Rectal smooth muscle tissue (tissue), 1 donor: ENCODE data around the gene SLC22A14.
"Not testable (repeated sequence)": the region's sequence is repeated elsewhere in the genome, so short reads cannot be mapped to it uniquely, and the experiment has no call there.

Source experiments
- H3K27ac ChIP-seq: one replicate; pipeline ENCODE4 v1.7.0; 2013; ENCODE audit warnings: low read depth, low read length, inconsistent platforms
- H3K27me3 ChIP-seq: one replicate; pipeline ENCODE4 v1.7.0; 2013; ENCODE audit warnings: low read length; ENCODE audit not compliant: control insufficient read depth, insufficient read depth
- H3K36me3 ChIP-seq: one replicate; pipeline ENCODE4 v1.7.0; 2013; ENCODE audit warnings: low read length; ENCODE audit not compliant: control insufficient read depth, insufficient read depth
- H3K4me1 ChIP-seq: one replicate; pipeline ENCODE4 v1.7.0; 2013; ENCODE audit warnings: low read length; ENCODE audit not compliant: control insufficient read depth, insufficient read depth
- H3K4me3 ChIP-seq: one replicate; pipeline ENCODE4 v1.7.0; 2013; ENCODE audit warnings: low read length
- H3K9ac ChIP-seq: one replicate; pipeline ENCODE4 v1.7.0; 2013; ENCODE audit warnings: low read length

SLC22A14 gene

DNA sequence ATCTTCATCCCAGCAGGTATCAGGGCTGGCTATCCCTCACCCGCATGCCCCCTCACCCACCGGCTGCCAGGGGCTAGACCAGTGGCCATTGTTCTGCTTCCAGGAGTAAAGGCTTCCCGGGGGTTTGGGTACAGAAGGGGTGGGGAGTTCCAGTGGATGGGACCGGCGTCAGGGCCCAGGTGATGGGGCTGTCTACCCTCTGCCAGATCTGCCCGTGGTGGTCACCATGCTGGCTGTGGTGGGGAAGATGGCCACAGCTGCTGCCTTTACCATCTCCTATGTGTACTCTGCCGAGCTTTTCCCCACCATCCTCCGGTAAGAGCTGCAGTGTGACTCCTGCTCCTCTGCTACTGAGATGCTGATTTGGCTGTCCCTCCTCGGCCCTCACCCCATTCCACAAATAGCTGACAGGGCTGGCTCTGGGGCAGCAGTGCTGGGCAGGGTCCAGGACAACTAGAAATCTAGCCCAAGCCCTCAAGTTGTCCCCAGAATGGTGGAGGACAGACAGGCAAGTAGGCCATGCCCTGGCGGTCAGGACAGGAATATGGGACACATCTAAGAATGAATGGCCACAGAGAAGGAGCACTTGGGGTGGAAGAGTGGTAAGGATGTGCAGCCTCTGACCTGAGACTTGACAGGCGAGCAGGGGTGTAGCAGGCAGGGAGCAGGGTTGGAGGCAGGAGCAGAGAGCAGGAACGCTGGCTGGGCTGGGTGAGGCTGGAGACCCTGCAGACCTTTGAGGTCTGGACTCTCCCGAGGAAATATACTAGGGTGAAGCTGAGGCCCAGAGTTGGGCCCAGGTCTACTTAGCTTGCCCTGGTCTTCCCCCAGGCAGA is 5.8 kb upstream of the SLC22A14 start:
- Histone ChIP-seq H3K36me3 (no peaks in the 10 kb centered on the region), H3K4me3 (no peak overlapping the region), H3K4me1 (no peaks in the 10 kb centered on the region), H3K9ac (no peak overlapping the region), H3K27ac (no peak overlapping the region), H3K27me3 (no peaks in the 10 kb centered on the region)

DNA sequence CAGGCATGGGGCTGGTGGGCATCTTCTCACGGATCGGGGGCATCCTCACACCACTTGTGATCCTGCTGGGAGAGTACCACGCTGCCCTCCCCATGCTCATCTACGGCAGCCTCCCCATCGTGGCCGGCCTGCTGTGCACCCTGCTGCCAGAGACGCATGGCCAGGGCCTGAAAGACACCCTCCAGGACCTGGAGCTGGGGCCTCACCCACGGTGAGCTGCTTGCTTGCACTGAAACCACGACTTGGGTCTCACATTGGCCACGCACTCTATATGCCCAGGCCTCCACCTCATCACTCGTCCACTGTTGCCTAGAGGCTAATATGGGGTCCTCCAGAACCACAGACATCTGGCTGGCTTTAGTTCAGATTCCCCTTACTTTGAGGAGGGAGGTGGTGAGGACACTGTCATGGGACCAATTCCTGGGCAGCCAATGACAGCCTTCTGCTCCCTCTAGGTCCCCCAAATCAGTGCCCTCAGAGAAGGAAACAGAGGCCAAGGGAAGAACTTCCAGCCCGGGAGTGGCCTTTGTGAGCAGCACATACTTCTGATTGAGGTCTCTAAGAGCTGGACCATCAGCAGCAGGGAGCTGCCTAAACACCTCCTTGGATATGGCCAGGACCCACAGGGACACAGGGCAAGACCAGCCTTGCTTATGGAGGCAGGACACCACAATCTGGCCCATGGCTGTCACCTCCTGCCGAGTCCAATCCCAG is 5.0 kb upstream of the SLC22A14 start:
- H3K9ac ChIP-seq, result no peak overlapping the region

DNA sequence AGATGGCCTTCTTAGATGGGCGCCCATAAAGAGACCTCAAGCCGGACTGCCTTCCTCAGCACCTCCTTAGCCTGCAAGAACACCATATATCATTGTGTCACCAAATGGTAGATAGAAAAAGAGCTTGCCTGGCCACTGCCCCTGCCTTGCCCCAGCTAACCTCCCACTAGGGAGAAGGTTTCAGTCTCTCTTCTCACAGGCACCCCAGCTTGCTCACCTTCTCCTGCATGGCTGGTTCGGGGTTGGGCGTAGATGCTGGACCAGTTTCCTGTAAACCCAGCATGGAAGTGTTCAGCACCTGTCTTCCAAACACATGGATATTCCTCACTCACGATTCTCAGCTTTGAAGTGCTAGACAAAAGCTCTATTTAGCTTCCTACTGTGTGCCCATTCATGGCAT is 3.3 kb upstream of the SLC22A14 start:
- no peak overlapping the region for H3K9ac ChIP-seq
- H3K27me3 ChIP-seq, result no peaks in the 10 kb centered on the region
- no peak overlapping the region for H3K4me3 ChIP-seq
- no peak overlapping the region for H3K27ac ChIP-seq
- H3K4me1 ChIP-seq, result no peaks in the 10 kb centered on the region
- no peaks in the 10 kb centered on the region for H3K36me3 ChIP-seq

More for the DNA sequence above, 5.0 kb upstream of the SLC22A14 start:
- no peaks in the 10 kb centered on the region for H3K36me3 ChIP-seq
- H3K4me1 ChIP-seq, result no peaks in the 10 kb centered on the region
- no peaks in the 10 kb centered on the region for H3K27me3 ChIP-seq
- H3K27ac ChIP-seq, result no peak overlapping the region
- H3K4me3 ChIP-seq, result no peak overlapping the region

DNA sequence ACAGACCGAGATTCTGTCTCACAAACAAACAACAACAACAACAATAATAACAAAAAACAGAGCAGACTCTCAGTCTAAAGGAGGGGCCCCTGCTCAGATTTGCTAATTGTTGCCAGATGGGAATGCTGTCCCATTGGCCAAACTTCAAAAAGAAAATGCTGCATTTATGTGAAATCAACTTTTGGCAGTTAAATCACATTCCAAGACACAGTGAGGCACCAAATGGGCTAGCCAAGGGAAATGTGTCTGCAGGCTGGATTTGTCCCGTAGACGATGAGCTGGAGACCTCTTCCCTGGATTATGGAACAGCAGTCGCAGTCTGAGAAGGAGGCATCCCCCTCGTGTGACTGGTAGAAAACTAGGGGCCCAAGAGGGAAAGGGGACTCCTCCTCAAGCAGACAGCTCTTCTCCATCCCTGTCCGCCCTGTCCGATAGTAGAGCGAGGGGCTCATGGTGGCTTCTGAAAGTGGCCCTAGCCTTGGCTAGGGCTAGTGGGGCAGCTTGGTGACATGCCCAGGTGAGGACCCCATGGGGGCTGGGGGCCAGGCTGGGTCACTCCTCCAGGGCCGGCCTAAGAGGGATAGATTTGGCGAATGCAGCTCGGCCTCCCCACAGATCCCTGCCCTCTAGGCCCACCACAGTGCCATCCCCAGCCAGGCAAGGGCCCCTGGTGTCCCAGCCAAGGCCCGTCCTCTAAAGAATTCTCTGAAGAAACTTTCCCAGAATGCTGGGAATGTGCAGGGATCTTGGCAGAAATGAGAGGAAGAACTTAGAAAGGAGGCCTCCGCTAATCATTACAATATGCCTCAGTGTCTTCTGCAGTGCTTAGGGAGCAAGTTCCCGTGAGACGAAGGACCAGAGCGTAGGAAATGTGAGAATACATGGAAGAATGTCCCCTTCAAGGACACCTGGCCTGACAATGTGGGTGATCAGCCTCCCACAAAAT is 2.0 kb downstream of the SLC22A14 start:
- Histone ChIP-seq H3K36me3 (no peaks in the 10 kb centered on the region), H3K27me3 (no peaks in the 10 kb centered on the region), H3K9ac (no peak overlapping the region), H3K27ac (no peak overlapping the region), H3K4me3 (no peak overlapping the region), H3K4me1 (no peaks in the 10 kb centered on the region)

DNA sequence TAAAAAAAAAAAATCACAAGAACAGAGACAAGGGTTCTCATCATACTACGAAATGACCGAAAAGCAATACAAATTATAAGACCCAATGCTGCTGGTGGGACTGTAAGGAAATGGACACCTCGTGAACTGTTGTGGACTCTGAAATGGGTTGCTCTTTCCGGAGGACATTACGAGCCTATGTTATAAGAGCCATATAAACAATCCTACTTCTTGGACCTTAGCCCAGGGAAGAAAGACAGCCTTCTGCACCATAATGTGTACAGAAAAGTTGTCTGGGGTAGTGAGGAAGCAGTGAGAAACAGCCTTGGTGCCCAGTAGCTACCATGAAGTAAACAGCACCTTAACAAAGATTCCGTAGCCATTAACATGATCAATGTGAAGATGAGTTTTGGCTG is 2.7 kb downstream of the SLC22A14 start:
- Histone ChIP-seq H3K4me3 (no peak overlapping the region), H3K27me3 (no peaks in the 10 kb centered on the region), H3K4me1 (no peaks in the 10 kb centered on the region), H3K27ac (no peak overlapping the region), H3K9ac (no peak overlapping the region), H3K36me3 (no peaks in the 10 kb centered on the region)

DNA sequence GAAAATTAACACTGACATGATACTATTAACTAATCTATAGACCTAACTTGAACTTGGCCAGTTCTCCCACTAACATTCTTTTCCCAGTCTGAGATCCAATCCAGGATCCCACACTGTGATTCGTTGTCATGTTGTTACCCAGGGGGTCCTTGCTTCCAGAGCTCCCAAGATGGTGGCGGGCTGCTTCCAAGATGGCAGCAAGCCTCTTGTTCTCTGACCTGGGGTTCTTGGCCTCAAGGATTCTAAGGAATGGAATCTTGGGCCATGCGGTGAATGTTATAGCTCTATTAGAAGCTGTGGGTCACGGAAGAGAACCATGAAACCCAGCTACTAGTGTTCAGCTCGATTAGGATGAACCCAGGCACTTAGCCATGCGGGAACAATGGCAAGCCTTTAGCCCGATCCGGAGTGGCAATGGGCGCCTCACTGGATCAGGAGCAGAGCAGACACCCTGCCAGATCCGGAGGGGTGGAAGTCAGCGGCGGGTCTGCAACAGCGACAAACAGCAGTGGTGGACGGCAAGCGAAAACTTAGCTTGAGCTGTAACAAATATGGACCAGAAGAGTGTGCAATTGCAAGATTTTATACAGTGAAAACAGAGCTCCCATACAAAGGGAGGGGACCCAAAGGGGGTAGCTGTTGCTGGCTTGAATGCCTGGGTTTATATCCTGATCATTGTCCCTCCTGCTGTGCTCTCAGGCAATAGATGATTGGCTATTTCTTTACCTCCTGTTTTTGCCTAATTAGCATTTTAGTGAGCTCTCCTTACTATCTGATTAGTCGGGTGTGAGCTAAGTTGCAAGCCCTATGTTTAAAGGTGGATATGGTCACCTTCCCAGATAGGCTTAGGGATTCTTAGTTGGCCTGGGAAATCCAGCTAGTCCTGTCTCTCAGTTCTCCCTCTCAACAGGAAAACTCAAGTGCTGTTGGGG is 7.5 kb downstream of the SLC22A14 start:
- not testable (repeated sequence) for H3K9ac ChIP-seq, H3K27me3 ChIP-seq, H3K4me3 ChIP-seq, H3K4me1 ChIP-seq, H3K36me3 ChIP-seq, H3K27ac ChIP-seq

DNA sequence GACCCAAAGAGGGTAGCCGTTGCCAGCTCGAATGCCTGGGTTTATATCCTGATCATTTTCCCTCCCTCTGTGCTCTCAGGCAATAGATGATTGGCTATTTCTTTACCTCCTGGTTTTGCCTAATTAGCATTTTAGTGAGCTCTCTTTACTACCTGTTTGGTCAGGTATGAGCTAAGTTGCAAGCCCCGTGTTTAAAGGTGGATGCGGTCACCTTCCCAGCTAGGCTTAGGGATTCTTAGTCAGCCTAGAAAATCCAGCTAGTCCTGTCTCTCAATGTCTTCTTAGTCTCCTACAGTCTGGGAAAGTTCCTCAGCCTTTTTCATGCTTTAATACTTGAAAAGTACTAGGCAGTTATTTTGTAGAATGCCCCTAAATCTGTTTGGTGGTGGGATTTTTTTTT is 15.0 kb downstream of the SLC22A14 start:
- H3K9ac ChIP-seq, H3K27me3 ChIP-seq, H3K36me3 ChIP-seq, H3K27ac ChIP-seq, H3K4me3 ChIP-seq, H3K4me1 ChIP-seq: not testable (repeated sequence)

DNA sequence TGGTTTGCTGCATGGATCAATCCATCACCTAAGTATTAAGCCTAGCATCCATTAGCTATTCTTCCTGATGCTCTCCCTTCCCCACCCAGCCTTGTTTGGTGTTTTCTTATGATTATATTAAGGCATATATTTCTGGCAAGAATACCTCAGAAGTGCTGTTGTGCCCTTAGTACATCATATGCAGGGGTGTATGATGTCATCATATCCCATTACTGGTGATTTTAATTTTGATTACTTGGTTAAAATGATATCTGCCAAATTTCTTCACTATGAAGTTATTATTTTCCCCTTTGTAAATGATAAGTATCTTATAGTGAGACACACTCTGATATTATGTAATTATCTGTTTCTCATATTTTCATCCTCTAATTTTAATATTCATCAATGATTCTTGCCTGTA is 15.4 kb downstream of the SLC22A14 start:
- Histone ChIP-seq H3K27me3 (no peaks in the 10 kb centered on the region), H3K4me1 (no peaks in the 10 kb centered on the region), H3K27ac (no peak overlapping the region), H3K4me3 (no peak overlapping the region), H3K9ac (no peak overlapping the region), H3K36me3 (no peaks in the 10 kb centered on the region)

DNA sequence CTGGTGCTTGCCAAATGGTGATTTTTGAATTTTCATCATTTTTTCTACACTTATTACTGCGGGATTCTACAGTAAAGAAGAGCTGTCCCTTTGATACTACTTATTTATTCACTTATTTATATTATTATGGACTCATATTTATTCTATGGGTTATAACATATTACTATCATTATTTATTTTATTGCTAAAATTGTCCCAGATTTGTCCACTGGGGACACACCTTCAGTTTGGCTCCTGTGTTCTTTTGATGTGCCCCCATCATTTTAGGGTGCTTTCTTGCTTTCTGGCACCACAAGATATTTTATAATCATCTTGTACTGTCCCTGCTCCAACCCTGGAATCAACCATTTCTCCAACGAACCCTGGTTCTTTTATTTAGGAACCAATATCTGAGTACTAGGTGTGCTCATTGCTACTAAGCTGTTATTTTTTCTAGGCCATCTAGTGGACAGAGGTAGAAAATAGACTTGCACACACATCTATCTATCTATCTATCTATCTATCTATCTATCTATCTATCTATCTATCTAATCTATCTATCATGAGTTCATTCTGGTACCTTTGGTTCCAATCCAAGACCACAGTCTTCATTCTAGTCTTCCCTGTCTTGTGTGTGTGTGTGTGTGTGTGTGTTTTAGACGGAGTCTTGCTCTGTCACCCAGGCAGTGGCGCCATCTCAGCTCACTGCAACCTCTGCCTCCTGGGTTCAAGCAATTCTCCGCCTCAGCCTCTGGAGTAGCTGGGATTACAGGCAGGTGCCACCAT is 16.0 kb downstream of the SLC22A14 start:
- Histone ChIP-seq H3K4me3 (no peak overlapping the region), H3K4me1 (no peaks in the 10 kb centered on the region), H3K36me3 (no peaks in the 10 kb centered on the region), H3K27ac (no peak overlapping the region), H3K9ac (no peak overlapping the region), H3K27me3 (no peaks in the 10 kb centered on the region)

DNA sequence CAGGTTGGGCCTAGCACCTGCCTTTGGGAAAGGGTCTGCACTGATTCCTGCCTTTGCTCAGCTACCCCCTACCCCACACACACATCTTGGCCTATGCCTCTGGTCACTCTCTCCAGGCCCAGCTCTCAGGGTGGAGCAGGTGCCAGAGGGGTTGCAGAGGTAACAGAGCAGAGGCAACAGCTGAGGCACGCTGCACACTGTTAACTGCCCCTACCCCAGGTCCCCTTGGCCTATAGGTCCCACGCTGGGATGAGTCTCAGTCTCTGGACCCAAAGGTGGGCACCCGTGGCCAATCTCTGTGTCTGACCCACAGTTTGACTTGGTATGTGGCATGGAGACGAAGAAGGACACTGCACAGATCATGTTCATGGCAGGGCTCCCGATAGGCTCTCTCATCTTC is 24.8 kb downstream of the SLC22A14 start:
- no peak overlapping the region for H3K27ac ChIP-seq
- H3K27me3 ChIP-seq, result peaks cover 2% of the 10 kb centered on the region
- no peaks in the 10 kb centered on the region for H3K4me1 ChIP-seq
- H3K9ac ChIP-seq, result no peak overlapping the region
- H3K36me3 ChIP-seq, result no peaks in the 10 kb centered on the region
- H3K4me3 ChIP-seq, result no peak overlapping the region

DNA sequence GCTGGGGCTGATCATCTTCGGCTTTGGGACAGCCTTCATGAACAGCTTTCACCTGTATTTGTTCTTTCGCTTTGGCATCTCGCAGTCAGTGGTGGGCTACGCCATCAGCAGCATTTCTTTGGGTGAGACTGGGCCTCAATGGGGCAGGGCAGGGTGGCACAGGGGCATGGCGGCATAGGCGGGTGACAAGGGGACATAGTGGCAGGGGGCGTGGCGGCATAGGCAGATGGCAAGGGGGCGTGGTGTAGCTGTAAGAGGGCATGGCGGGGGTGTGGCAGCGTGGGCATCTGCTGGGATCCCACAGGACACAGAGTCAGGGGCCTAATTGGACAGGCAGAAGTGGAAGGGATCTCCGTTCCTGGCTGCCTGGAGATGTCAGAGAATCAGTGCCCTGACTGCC is 25.5 kb downstream of the SLC22A14 start:
- no peak overlapping the region for H3K27ac ChIP-seq
- H3K36me3 ChIP-seq, result no peaks in the 10 kb centered on the region
- peaks cover 2% of the 10 kb centered on the region for H3K27me3 ChIP-seq
- no peaks in the 10 kb centered on the region for H3K4me1 ChIP-seq
- H3K4me3 ChIP-seq, result no peak overlapping the region
- H3K9ac ChIP-seq, result no peak overlapping the region
